VCaP (cell line): ENCODE data around the gene PANK4.

Source experiments
- H3K27ac ChIP-seq: fragments of 450-650 bp; 2 replicates; pipeline ENCODE4 v1.5.1; 2017
- TF ChIP-seq, protein P1 (sequence below): fragments of 450-650 bp; conservative IDR thresholded peaks from 2 replicates; pipeline ENCODE4 v1.5.1; 2017; ENCODE audit warnings: mild to moderate bottlenecking, moderate library complexity

PANK4 gene

DNA sequence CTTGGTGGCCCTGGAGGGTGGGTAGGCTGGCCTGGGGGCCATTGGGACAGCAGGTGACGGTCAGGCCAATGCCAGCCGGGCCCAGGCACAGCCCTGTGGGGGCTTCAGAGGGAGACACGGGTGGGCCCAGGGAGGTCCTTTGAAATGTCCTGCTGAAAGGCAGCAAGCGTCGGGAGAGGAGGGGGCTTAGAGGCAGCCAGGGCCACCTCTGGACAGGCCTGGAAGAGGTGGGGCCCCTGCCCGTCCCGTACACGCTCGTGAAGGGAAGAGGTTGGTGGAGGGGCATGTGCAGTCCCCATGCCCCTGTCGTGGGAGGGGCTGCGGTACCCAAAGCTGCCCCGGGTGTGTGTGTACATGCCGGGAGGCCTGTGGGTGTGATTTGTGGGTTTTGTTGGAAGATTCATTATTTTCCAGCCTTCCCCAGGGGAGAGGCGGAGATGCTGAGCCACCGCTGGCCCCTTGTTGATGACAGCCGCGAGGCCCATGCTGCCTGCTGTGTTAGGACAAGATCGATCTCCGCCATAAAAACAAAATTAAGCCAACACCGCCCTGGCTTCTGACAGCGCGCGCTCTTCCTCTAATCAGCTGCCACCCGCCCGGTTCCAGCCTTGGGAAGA, 53.7 kb downstream of the PANK4 start:
- TF ChIP-seq, protein P1, sequence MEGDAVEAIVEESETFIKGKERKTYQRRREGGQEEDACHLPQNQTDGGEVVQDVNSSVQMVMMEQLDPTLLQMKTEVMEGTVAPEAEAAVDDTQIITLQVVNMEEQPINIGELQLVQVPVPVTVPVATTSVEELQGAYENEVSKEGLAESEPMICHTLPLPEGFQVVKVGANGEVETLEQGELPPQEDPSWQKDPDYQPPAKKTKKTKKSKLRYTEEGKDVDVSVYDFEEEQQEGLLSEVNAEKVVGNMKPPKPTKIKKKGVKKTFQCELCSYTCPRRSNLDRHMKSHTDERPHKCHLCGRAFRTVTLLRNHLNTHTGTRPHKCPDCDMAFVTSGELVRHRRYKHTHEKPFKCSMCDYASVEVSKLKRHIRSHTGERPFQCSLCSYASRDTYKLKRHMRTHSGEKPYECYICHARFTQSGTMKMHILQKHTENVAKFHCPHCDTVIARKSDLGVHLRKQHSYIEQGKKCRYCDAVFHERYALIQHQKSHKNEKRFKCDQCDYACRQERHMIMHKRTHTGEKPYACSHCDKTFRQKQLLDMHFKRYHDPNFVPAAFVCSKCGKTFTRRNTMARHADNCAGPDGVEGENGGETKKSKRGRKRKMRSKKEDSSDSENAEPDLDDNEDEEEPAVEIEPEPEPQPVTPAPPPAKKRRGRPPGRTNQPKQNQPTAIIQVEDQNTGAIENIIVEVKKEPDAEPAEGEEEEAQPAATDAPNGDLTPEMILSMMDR = no peak
- no peak overlapping the region for H3K27ac ChIP-seq

DNA sequence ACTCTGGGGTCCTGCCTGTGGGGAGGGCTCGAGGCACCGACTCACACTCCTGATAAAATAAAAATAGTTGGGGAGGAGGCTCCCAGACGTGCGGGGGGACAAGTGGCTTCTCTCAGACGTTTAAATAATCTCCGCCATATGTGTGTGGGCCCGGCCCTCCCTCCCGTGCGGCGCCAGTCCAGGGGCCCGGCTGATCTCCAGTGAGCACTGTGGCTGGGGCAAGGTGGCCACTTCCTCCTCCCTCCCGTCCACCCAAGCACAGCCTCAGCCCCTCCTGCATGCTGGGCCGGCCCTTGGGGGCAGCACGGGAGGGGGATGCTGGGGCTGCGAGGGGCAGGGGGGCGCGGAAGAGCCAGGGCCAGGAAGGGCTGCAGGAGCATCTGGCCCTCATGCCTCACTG, 54.3 kb downstream of the PANK4 start:
- no peak overlapping the region for H3K27ac ChIP-seq
- TF ChIP-seq, protein P1 = no peak

DNA sequence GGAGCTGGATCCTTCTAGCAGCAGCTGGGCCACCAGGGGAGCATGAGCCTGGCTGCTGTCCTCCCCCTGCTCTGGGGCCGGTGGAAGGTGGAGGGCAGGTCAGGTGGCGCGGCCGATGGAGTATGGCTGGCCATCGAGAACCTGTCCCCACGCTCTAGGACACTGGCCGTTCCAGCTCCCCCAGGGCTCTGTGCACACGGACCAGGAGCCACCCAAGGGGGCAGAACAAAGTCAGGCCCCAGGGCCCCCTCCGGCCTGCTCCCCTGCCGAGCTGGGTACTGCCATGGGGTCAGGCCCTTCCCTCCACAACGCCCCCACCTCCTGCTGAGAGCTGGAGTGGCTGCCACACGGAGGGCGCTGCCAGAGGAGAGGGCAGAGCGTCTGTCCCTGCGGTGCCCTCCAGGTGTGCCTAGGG, 54.8 kb downstream of the PANK4 start:
- H3K27ac ChIP-seq = no peak overlapping the region
- TF ChIP-seq, protein P1 = no peak

DNA sequence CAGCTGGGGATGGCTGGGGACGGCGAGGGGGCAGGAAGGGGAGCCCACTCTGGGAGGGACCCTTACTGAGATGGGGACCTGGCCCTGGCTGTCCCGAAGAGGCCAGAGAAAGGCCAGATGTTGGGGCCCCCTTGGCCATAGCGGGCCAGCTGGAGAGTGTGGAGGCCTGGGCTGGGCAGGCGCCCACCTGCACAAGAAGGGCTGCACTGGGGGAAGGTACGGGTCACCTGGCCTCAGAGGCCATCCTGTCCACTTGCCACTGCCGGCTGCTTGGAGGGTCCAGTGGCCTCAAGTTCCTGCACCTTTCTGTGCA, 55.3 kb downstream of the PANK4 start:
- no peak overlapping the region for H3K27ac ChIP-seq
- TF ChIP-seq, protein P1 = no peak

DNA sequence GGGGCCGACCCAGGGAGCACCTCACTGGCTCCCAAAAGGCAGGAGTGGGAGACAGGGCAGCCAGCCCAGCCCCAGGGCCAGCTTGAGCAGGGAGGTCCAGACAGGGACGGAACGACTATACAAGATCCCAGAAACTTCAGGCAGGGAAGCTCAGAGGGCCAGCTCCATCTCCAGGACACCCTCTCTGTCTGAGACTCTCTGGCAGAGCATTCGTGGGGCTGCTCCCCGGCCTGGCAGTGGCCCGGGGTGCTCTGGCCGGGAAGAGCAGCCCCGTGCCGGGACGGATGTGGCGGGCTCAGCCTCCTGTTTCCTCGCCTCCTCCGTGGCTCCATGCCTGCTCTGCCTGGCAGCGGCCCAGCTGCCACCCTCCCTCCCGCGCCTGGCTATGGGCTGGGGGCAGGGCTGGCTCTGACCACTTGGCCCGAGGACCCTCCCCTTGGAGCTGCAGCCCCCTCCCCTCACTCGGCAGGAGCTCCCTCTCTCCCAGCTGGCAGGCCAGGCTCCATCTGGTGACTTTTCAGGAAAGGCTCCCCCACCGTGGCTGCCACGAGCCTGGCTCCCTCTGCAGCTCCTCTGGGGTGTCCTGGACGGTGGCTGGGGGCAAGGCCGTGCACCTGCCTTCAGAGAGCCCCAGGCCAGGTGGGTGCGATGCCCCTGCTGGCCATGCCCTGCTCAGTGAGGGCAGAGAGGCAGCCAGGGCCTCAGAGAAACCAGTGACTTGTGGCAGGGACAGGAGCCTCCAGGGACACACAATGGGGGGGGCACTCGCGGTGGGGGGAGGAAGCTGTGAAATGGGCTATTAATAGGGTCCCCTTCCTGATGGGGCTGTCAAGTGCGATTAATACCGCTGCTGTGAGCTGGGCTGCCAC, 55.9 kb downstream of the PANK4 start:
- TF ChIP-seq, protein P1 = peak; percentile 24
- H3K27ac ChIP-seq = no peak overlapping the region

DNA sequence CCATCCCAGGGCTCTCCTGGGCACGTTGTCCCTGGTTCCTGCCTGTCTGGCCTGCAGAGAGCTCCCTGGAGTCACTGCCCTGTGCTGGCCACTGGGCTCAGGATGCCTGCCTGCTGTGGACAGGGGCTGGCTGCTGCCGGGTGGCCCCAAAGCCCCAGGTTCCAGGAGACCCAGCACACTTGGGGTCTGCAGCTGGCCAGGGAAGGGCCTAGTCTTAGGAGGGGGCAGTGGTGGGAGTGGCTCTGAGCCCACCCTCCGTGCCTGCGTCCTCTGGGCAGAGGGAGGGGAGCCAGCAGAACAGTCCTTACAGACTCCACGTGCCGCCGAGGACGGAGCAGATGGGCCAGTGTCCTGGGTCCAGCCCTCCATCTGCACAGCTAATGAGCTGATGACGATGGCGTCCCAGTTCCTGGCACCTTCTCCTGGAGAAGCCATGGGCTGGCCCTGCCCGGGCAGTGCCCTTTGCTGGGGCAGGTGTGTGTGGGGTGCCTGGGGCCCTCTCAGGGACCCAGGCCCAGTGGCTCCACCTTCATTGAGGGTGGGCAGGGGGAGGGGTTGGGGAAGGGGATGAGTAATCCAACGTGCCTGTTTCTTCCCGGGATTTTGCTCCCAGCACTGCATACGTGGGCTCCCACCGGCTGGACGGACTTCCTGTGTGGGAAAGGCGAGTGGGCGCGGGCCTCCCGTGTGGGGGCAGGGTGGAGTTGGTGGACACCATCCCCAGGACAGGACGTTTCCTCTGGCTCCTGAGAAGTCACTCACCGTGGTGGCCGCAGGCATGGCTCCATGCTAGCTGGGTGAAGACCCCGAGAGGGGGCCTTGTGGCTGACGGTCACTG, 57.1 kb downstream of the PANK4 start:
- TF ChIP-seq, protein P1 = no peak
- H3K27ac ChIP-seq = no peak overlapping the region

DNA sequence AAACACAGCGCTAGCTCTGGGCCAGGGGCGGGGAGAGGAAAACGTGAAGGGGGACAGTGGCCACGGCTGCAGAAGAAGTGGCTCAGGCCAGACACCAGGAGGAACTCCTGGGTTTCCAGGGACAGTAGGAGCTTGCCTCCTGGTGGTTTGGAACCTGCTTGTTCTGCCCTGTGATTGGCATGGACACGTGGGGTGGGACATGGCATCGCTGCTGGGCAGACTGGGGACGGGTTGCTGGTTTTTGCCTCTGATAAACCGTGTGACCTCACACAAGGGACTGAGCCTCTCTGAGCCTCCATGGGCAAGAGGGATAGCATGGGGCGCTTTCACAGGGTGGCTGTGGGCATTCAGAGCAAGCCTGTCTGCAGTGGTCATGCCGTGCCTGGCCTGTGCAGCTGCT, 57.9 kb downstream of the PANK4 start:
- no peak overlapping the region for H3K27ac ChIP-seq
- TF ChIP-seq, protein P1 = no peak
